ENCODE measurements around the gene AGO4. TPM values are rescaled to one million over a fixed set of nuclear protein-coding genes. Genes with fewer than 3 reads are reported as not detected.

Gene AGO4
- total RNA-seq, 1 experiment from 2014 or later = 14.8 TPM

DNA sequence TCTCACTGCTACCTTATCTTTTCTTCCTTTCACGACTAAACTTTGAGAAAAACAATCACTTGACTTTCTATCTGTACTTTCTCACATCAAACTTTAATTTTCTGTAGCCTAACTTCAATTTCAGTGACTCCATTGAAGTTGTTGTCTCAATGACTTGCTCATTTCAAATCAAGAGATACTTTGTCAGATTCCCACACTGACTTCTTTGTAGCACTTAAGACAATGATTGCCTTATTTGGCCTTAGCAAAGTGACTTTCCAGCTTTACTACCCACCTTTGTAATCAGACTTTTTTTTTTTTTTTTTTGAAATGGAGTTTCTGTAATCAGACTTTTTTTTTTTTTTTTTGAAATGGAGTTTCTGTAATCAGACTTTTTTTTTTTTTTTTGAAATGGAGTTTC, 37.0 kb downstream of the AGO4 start:
- in situ Hi-C loops (cut with HindIII; ENCODE audit: low pct_unique_long_range_greater_than_20kb, low sequenced_read_pairs) = no loop called here
- Histone ChIP-seq H3K4me1 (ENCODE audit: control insufficient read depth, insufficient read depth, low read length) (no peaks in the 10 kb centered on the region), H3K27ac (ENCODE audit: low read length) (no peak overlapping the region), H3K4me3 (ENCODE audit: low read depth in 2 of 2, low read length in 2 of 2) (no peak overlapping the region), H3K36me3 (ENCODE audit: control insufficient read depth, insufficient read depth, low read length) (no peaks in the 10 kb centered on the region), H3K27me3 (ENCODE audit: control insufficient read depth, insufficient read depth, low read length) (no peaks in the 10 kb centered on the region), H3K9me3 (ENCODE audit: control insufficient read depth, insufficient read depth, low read depth, low read length) (no peaks in the 10 kb centered on the region)
- TF ChIP-seq SIN3A (IDR thresholded peaks at IDR 0.05; ENCODE audit: borderline replicate concordance, insufficient read depth, low read depth, low read length) = no peak
- no TSS peak for BruUV-seq (replicated peaks)
- intact Hi-C loops (cut with micrococcal nuclease; ENCODE audit: unreplicated experiment) = no loop called here
- ChIA-PET POLR2A (no interaction called here), CTCF (no interaction called here)
- DNase-seq (ENCODE audit: low read depth, low spot score) (no peak), ATAC-seq (no peak)

- no peak for DNase-seq (ENCODE audit: low read depth, low spot score)
Observed at GRCh38 chr1:35845766-35846165, 38.0 kb downstream of the AGO4 start.

More at GRCh38 chr1:35845766-35846165, 38.0 kb downstream of the AGO4 start:
- no peak overlapping the region for H3K4me3 ChIP-seq (ENCODE audit: low read depth in 2 of 2, low read length in 2 of 2)
- H3K4me1 ChIP-seq (ENCODE audit: control insufficient read depth, insufficient read depth, low read length) = no peaks in the 10 kb centered on the region
- BruUV-seq (replicated peaks) = no TSS peak
- no peaks in the 10 kb centered on the region for H3K36me3 ChIP-seq (ENCODE audit: control insufficient read depth, insufficient read depth, low read length)
- no peaks in the 10 kb centered on the region for H3K27me3 ChIP-seq (ENCODE audit: control insufficient read depth, insufficient read depth, low read length)
- intact Hi-C loops (cut with micrococcal nuclease; ENCODE audit: unreplicated experiment) (no loop called here), in situ Hi-C loops (cut with HindIII; ENCODE audit: low pct_unique_long_range_greater_than_20kb, low sequenced_read_pairs) (no loop called here)
- no peaks in the 10 kb centered on the region for H3K9me3 ChIP-seq (ENCODE audit: control insufficient read depth, insufficient read depth, low read depth, low read length)
- H3K27ac ChIP-seq (ENCODE audit: low read length) = no peak overlapping the region
- TF ChIP-seq TCF7L2 (IDR thresholded peaks at IDR 0.05; ENCODE audit: low read depth, low read length) (no peak), SIN3A (IDR thresholded peaks at IDR 0.05; ENCODE audit: borderline replicate concordance, insufficient read depth, low read depth, low read length) (no peak), POLR2AphosphoS5 (IDR thresholded peaks at IDR 0.05; ENCODE audit: low read depth, low read length) (no peak)
- TF ChIP-seq, protein P1, sequence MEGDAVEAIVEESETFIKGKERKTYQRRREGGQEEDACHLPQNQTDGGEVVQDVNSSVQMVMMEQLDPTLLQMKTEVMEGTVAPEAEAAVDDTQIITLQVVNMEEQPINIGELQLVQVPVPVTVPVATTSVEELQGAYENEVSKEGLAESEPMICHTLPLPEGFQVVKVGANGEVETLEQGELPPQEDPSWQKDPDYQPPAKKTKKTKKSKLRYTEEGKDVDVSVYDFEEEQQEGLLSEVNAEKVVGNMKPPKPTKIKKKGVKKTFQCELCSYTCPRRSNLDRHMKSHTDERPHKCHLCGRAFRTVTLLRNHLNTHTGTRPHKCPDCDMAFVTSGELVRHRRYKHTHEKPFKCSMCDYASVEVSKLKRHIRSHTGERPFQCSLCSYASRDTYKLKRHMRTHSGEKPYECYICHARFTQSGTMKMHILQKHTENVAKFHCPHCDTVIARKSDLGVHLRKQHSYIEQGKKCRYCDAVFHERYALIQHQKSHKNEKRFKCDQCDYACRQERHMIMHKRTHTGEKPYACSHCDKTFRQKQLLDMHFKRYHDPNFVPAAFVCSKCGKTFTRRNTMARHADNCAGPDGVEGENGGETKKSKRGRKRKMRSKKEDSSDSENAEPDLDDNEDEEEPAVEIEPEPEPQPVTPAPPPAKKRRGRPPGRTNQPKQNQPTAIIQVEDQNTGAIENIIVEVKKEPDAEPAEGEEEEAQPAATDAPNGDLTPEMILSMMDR (IDR thresholded peaks at IDR 0.05) = no peak
- TF ChIP-seq, protein P2, sequence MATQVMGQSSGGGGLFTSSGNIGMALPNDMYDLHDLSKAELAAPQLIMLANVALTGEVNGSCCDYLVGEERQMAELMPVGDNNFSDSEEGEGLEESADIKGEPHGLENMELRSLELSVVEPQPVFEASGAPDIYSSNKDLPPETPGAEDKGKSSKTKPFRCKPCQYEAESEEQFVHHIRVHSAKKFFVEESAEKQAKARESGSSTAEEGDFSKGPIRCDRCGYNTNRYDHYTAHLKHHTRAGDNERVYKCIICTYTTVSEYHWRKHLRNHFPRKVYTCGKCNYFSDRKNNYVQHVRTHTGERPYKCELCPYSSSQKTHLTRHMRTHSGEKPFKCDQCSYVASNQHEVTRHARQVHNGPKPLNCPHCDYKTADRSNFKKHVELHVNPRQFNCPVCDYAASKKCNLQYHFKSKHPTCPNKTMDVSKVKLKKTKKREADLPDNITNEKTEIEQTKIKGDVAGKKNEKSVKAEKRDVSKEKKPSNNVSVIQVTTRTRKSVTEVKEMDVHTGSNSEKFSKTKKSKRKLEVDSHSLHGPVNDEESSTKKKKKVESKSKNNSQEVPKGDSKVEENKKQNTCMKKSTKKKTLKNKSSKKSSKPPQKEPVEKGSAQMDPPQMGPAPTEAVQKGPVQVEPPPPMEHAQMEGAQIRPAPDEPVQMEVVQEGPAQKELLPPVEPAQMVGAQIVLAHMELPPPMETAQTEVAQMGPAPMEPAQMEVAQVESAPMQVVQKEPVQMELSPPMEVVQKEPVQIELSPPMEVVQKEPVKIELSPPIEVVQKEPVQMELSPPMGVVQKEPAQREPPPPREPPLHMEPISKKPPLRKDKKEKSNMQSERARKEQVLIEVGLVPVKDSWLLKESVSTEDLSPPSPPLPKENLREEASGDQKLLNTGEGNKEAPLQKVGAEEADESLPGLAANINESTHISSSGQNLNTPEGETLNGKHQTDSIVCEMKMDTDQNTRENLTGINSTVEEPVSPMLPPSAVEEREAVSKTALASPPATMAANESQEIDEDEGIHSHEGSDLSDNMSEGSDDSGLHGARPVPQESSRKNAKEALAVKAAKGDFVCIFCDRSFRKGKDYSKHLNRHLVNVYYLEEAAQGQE (IDR thresholded peaks at IDR 0.05; ENCODE audit: insufficient read depth in 1 of 2, low read depth in 2 of 2, low read length in 1 of 2) = no peak
- CTCF ChIA-PET = no interaction called here
- POLR2A ChIA-PET = interaction anchor here (0.6 kb wide), 1 partner anchor 64 kb away, joined by 4 read pairs; no protein-coding TSS in a partner anchor
- no peak for ATAC-seq

All from Panc1 (cell line).